ENCODE measurements around the gene CPAMD8. TPM values are rescaled to one million over a fixed set of nuclear protein-coding genes. Genes with fewer than 3 reads are reported as not detected.
"Not testable (repeated sequence)": the region's sequence is repeated elsewhere in the genome, so short reads cannot be mapped to it uniquely, and the experiment has no call there.

CPAMD8 gene
- total RNA-seq, 3 donors from 2014 or later: 2.3 to 5.8 (median 3.1) TPM

GRCh38 chr19:17031741-17032140 is 5.1 kb upstream of the CPAMD8 start:
- no peak for ATAC-seq
- no peak for TF ChIP-seq CTCF (IDR thresholded peaks at IDR 0.05)
- intact Hi-C loops (cut with DNase I, micrococcal nuclease): no loop called here

GRCh38 chr19:17027535-17027975 is 945 bp upstream of the CPAMD8 start:
- intact Hi-C loops (cut with DNase I, micrococcal nuclease): no loop called here
- Histone ChIP-seq H3K36me3 (ENCODE audit: low read depth) (no peaks in the 10 kb centered on the region), H3K4me3 (no peak overlapping the region), H3K9me3 (peaks cover 4% of the 10 kb centered on the region), H3K4me1 (ENCODE audit: low read depth) (no peaks in the 10 kb centered on the region)
- no peak for ATAC-seq
- no peak for DNase-seq
- no peak for TF ChIP-seq CTCF (IDR thresholded peaks at IDR 0.05)

More at GRCh38 chr19:17031741-17032140, 5.1 kb upstream of the CPAMD8 start:
- no peak overlapping the region for H3K4me3 ChIP-seq
- no peaks in the 10 kb centered on the region for H3K36me3 ChIP-seq (ENCODE audit: low read depth)
- no peak for DNase-seq
- H3K4me1 ChIP-seq (ENCODE audit: low read depth): no peaks in the 10 kb centered on the region
- no peaks in the 10 kb centered on the region for H3K9me3 ChIP-seq

GRCh38 chr19:17025991-17026658 is 485 bp downstream of the CPAMD8 start:
- ATAC-seq (peak; percentile 38), DNase-seq (peak in 1 of 3 donors; percentile 27)
- Histone ChIP-seq H3K4me3 (no peak overlapping the region), H3K36me3 (ENCODE audit: low read depth) (no peaks in the 10 kb centered on the region), H3K9me3 (peaks cover 4% of the 10 kb centered on the region), H3K4me1 (ENCODE audit: low read depth) (no peaks in the 10 kb centered on the region)
- intact Hi-C loops (cut with DNase I, micrococcal nuclease): no loop called here
- TF ChIP-seq CTCF (IDR thresholded peaks at IDR 0.05): no peak

- no peak for TF ChIP-seq CTCF (IDR thresholded peaks at IDR 0.05)
- no peak for ATAC-seq
- Histone ChIP-seq H3K4me3 (no peak overlapping the region), H3K36me3 (ENCODE audit: low read depth) (no peaks in the 10 kb centered on the region), H3K9me3 (peaks cover 4% of the 10 kb centered on the region), H3K4me1 (ENCODE audit: low read depth) (no peaks in the 10 kb centered on the region)
- intact Hi-C loops (cut with DNase I, micrococcal nuclease): no loop called here
- DNase-seq: no peak
Measured at GRCh38 chr19:17025361-17025760, 1.2 kb downstream of the CPAMD8 start.

- H3K4me3 ChIP-seq; DNase-seq; H3K9me3 ChIP-seq; H3K36me3 ChIP-seq (ENCODE audit: low read depth); intact Hi-C loops (cut with DNase I, micrococcal nuclease); ATAC-seq; H3K4me1 ChIP-seq (ENCODE audit: low read depth): not testable (repeated sequence)
Measured at GRCh38 chr19:17024941-17025340, 1.7 kb downstream of the CPAMD8 start.

GRCh38 chr19:17023805-17024204 is 2.8 kb downstream of the CPAMD8 start:
- H3K4me1 ChIP-seq (ENCODE audit: low read depth): no peaks in the 10 kb centered on the region
- TF ChIP-seq CTCF (IDR thresholded peaks at IDR 0.05): no peak
- intact Hi-C loops (cut with DNase I, micrococcal nuclease): no loop called here
- H3K9me3 ChIP-seq: peaks cover 4% of the 10 kb centered on the region
- ATAC-seq (no peak), DNase-seq (no peak)
- no peaks in the 10 kb centered on the region for H3K36me3 ChIP-seq (ENCODE audit: low read depth)
- no peak overlapping the region for H3K4me3 ChIP-seq

Data from mucosa of descending colon (tissue), 3 donors.